Dendritic cell treated with granulocyte-macrophage colony-stimulating factor and Interleukin-4, amounts not matched to agents 40 ng/mL and 50 ng/mL, for 4 days (primary cell): ENCODE results near the gene FGFRL1.
"Not testable (repeated sequence)": the region's sequence is repeated elsewhere in the genome, so short reads cannot be mapped to it uniquely, and the experiment has no call there.

ENCODE experiments used
- H3K27ac Mint-ChIP-seq: one replicate; pipeline ENCODE4 v1.8.0; 2022; ENCODE audit warnings: mild to moderate bottlenecking, mixed read lengths
- H3K27me3 Mint-ChIP-seq: one replicate; pipeline ENCODE4 v1.8.0; 2022; ENCODE audit warnings: mild to moderate bottlenecking, mixed read lengths
- H3K36me3 Mint-ChIP-seq: one replicate; pipeline ENCODE4 v1.8.0; 2022; ENCODE audit warnings: low read depth, mixed read lengths
- H3K4me1 Mint-ChIP-seq: one replicate; pipeline ENCODE4 v1.8.0; 2022; ENCODE audit warnings: low read depth, mixed read lengths
- H3K4me3 Mint-ChIP-seq: one replicate; pipeline ENCODE4 v1.8.0; 2022; ENCODE audit warnings: mild to moderate bottlenecking, moderate library complexity, mixed read lengths
- H3K9me3 Mint-ChIP-seq: one replicate; pipeline ENCODE4 v1.8.0; 2022; ENCODE audit warnings: mixed read lengths
- intact Hi-C: fragments of 100-400 bp; cut with micrococcal nuclease; formaldehyde crosslinking; loops from one replicate; pipeline ENCODE4 v1.15.0; 2022

FGFRL1 gene

GRCh38 chr4:995311-996026 lies 16.0 kb upstream of the FGFRL1 start:
- intact Hi-C loops = no loop called here
- Mint-ChIP-seq H3K4me3 (no peak overlapping the region), H3K27me3 (peaks cover 49% of the 10 kb centered on the region), H3K27ac (no peak overlapping the region), H3K4me1 (peaks cover 11% of the 10 kb centered on the region), H3K36me3 (peaks cover 24% of the 10 kb centered on the region), H3K9me3 (no peaks in the 10 kb centered on the region)

DNA sequence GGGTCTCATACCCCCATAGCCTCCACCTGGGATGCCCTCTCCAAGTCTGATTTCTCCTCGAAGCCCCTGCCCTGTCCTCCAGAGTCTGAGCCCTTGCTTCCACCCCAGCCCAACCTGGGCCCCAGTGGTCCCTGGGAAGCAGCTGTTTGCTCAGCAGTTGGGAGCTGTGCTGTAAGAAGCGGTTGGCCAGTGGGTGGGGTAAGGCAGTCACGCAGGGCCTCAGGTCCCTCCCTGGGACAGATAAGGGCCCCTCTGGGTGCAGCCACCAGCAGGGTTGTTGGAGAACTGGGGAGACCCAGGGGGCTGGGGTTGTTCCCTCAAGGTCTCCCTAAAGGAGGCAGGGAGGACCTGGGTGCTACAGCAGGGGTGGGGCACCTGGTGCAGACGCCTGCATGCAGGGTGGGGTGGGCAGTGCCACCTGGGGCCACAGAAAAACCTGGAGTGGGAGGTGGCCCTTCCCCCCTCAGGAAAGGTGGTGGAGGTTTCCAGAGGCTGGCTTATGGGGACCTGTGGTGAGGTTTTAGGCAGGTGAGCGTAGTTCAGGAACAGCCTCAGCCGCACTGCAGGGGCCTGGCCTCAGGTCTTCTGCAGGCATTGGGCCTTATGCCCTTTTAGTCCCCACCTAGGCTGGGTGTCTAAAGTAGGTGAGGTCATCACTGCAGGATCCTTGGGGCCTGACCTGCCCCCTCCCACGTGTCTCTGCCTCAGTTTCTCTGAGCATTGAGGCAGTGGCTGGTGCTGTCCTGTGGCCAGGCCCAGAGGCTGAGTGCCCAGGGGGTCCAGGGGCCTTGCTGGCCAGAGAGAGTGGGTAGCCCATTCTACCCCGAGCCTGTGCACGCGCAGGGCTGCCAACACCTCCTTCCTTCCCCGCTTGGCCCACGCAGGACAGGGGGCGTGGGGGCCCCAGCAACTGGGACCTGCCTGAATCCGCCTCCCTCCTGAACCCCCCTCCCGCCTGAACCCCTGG lies 15.1 kb upstream of the FGFRL1 start:
- Mint-ChIP-seq H3K9me3 (no peaks in the 10 kb centered on the region), H3K4me3 (no peak overlapping the region), H3K27ac (no peak overlapping the region), H3K36me3 (peaks cover 16% of the 10 kb centered on the region), H3K4me1 (peaks cover 11% of the 10 kb centered on the region), H3K27me3 (peaks cover 57% of the 10 kb centered on the region)
- intact Hi-C loops = no loop called here

- no peaks in the 10 kb centered on the region for H3K9me3 Mint-ChIP-seq
- peaks cover 9% of the 10 kb centered on the region for H3K36me3 Mint-ChIP-seq
- no peak overlapping the region for H3K27ac Mint-ChIP-seq
- H3K4me1 Mint-ChIP-seq = peaks cover 15% of the 10 kb centered on the region
- H3K27me3 Mint-ChIP-seq = peaks cover 64% of the 10 kb centered on the region
- no peak overlapping the region for H3K4me3 Mint-ChIP-seq
- intact Hi-C loops = no loop called here
Measured at GRCh38 chr4:996997-997374, 14.4 kb upstream of the FGFRL1 start.

DNA sequence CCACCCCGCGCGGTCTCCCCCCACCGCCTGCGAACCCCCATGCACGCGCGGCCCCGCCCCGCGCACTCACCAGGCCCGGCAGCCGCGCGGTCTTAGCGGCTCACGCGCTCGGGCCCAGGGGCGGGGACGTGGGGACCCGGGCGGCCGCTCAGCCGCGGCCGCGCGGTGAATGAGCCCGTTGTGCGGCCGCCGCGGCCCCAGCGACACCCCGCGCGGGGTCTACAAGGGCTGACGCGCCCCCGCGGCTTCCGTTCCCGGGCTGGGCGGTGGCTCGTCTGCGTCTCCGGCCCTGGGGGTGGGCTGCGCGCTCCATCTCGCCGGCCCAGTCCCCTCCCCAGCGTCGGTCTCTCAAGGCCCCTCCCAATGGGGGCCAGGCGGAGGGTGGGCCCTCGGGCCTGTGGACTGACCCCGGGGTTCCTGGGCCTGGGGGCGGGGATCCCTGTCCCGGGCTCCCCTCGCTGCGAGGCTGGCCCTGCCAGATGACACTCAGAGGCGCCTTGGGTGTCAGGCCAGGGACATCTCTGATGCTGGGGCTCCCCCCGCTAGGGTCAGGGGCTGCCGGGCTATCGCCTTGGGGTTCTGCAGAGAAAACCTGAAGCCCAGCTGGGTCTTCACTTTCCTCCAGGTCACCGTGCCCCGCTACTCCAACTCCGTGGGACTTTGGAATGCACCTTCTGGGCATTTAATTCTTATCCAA lies 13.9 kb upstream of the FGFRL1 start:
- intact Hi-C loops = no loop called here
- H3K9me3 Mint-ChIP-seq = no peaks in the 10 kb centered on the region
- H3K4me1 Mint-ChIP-seq = peaks cover 20% of the 10 kb centered on the region
- peaks cover 69% of the 10 kb centered on the region for H3K27me3 Mint-ChIP-seq
- H3K36me3 Mint-ChIP-seq = peaks cover 4% of the 10 kb centered on the region
- no peak overlapping the region for H3K4me3 Mint-ChIP-seq
- no peak overlapping the region for H3K27ac Mint-ChIP-seq

- Mint-ChIP-seq H3K27me3 (peaks cover 70% of the 10 kb centered on the region), H3K27ac (no peak overlapping the region), H3K36me3 (no peaks in the 10 kb centered on the region), H3K4me1 (peaks cover 20% of the 10 kb centered on the region), H3K9me3 (no peaks in the 10 kb centered on the region), H3K4me3 (no peak overlapping the region)
- intact Hi-C loops = no loop called here
Measured at GRCh38 chr4:998096-998691, 13.2 kb upstream of the FGFRL1 start.

GRCh38 chr4:999240-999863 lies 12.1 kb upstream of the FGFRL1 start:
- H3K4me3 Mint-ChIP-seq, intact Hi-C loops, H3K27ac Mint-ChIP-seq, H3K36me3 Mint-ChIP-seq, H3K9me3 Mint-ChIP-seq: not testable (repeated sequence)
- peaks cover 20% of the 10 kb centered on the region for H3K4me1 Mint-ChIP-seq
- H3K27me3 Mint-ChIP-seq = peaks cover 82% of the 10 kb centered on the region

- Mint-ChIP-seq H3K27ac (no peak overlapping the region), H3K9me3 (no peaks in the 10 kb centered on the region), H3K4me1 (peaks cover 20% of the 10 kb centered on the region), H3K36me3 (no peaks in the 10 kb centered on the region), H3K27me3 (peaks cover 88% of the 10 kb centered on the region), H3K4me3 (no peak overlapping the region)
- intact Hi-C loops = no loop called here
Measured at GRCh38 chr4:999882-1000425, 11.5 kb upstream of the FGFRL1 start.

GRCh38 chr4:1000686-1001260 lies 10.7 kb upstream of the FGFRL1 start:
- no peak overlapping the region for H3K27ac Mint-ChIP-seq
- H3K36me3 Mint-ChIP-seq = no peaks in the 10 kb centered on the region
- peaks cover 88% of the 10 kb centered on the region for H3K27me3 Mint-ChIP-seq
- intact Hi-C loops = no loop called here
- peaks cover 20% of the 10 kb centered on the region for H3K4me1 Mint-ChIP-seq
- no peaks in the 10 kb centered on the region for H3K9me3 Mint-ChIP-seq
- H3K4me3 Mint-ChIP-seq = no peak overlapping the region

GRCh38 chr4:1001561-1002130 lies 9.8 kb upstream of the FGFRL1 start:
- H3K27ac Mint-ChIP-seq = no peak overlapping the region
- H3K4me3 Mint-ChIP-seq = no peak overlapping the region
- intact Hi-C loops = no loop called here
- H3K4me1 Mint-ChIP-seq = peaks cover 19% of the 10 kb centered on the region
- no peaks in the 10 kb centered on the region for H3K36me3 Mint-ChIP-seq
- peaks cover 2% of the 10 kb centered on the region for H3K9me3 Mint-ChIP-seq
- peaks cover 88% of the 10 kb centered on the region for H3K27me3 Mint-ChIP-seq

DNA sequence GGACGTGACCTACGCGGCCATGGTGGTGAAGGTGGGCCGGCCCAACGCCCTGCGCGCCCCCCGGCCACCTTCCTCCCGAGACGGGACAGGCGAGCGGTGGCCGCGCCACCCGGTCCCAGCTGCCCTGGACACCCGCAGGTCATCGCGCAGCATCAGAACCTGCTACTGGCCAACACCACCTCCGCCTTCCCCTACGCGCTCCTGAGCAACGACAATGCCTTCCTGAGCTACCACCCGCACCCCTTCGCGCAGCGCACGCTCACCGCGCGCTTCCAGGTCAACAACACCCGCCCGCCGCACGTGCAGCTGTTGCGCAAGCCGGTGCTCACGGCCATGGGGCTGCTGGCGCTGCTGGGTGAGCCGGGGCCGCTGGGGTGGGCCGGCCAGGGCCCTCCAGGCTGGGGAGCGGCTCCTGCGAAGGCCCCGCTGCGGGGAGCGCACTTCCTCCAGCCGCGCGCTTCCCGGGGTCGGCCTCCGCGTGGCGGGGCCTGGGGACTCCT lies 9.2 kb upstream of the FGFRL1 start:
- H3K4me3 Mint-ChIP-seq = no peak overlapping the region
- H3K4me1 Mint-ChIP-seq = peaks cover 14% of the 10 kb centered on the region
- no peak overlapping the region for H3K27ac Mint-ChIP-seq
- H3K36me3 Mint-ChIP-seq = no peaks in the 10 kb centered on the region
- peaks cover 7% of the 10 kb centered on the region for H3K9me3 Mint-ChIP-seq
- intact Hi-C loops = no loop called here
- peaks cover 88% of the 10 kb centered on the region for H3K27me3 Mint-ChIP-seq

- intact Hi-C loops = no loop called here
- Mint-ChIP-seq H3K27me3 (peaks cover 90% of the 10 kb centered on the region), H3K36me3 (no peaks in the 10 kb centered on the region), H3K27ac (no peak overlapping the region), H3K4me3 (no peak overlapping the region), H3K4me1 (peaks cover 14% of the 10 kb centered on the region), H3K9me3 (peaks cover 9% of the 10 kb centered on the region)
Measured at GRCh38 chr4:1002631-1003251, 8.7 kb upstream of the FGFRL1 start.

DNA sequence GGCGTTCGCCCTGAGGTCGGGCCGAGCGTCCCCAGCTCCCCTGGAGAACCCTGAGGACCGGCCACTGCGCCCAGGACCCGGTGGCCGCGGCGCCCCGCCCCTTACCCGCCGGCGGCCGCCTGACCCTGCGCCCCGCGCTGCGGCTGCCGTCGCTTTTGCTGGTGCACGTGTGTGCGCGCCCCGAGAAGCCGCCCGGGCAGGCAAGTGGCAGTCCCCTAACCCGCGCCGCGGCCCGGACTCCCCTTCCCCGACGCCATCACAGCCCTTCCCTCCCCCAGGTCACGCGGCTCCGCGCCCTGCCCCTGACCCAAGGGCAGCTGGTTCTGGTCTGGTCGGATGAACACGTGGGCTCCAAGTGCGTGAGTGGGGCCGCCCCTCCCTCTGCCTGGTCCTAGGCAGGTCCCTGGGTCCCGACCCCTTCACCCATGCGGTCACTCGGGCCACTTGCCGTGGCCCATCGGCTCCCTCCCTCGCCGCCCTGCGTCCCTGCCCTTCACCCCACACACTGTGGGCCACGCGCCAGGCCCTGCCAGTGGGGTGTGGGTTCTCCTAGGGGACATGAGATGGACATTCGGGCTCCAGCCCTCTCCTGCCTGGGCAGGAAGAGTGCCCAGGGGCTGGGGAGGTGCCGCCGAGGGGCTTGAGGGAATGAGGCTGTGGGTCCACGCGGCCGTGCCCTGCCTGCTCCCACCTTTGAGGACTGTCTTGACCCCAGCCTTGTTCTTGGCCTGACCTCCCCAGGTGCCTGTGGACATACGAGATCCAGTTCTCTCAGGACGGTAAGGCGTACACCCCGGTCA lies 8.0 kb upstream of the FGFRL1 start:
- H3K4me3 Mint-ChIP-seq = no peak overlapping the region
- intact Hi-C loops = no loop called here
- H3K4me1 Mint-ChIP-seq = peaks cover 14% of the 10 kb centered on the region
- peaks cover 90% of the 10 kb centered on the region for H3K27me3 Mint-ChIP-seq
- H3K27ac Mint-ChIP-seq = no peak overlapping the region
- peaks cover 9% of the 10 kb centered on the region for H3K9me3 Mint-ChIP-seq
- no peaks in the 10 kb centered on the region for H3K36me3 Mint-ChIP-seq
